Mesenchymal stem cell (in vitro differentiated cells and primary cell): ENCODE results near the gene KIRREL3.

Experiments
- DNase-seq: peaks from one replicate; pipeline ENCODE4 v3.0.0-alpha.2; 2013
- H2AFZ ChIP-seq: one replicate; pipeline ENCODE4 v1.6.1; 2013; ENCODE audit warnings: low read depth, mild to moderate bottlenecking, control low read depth, inconsistent platforms, low read length, moderate library complexity
- H2AK5ac ChIP-seq: 2 replicates; pipeline ENCODE4 v1.6.1; 2013; ENCODE audit warnings: low read length, moderate library complexity, mild to moderate bottlenecking, inconsistent platforms; ENCODE audit not compliant: severe bottlenecking
- H2BK120ac ChIP-seq: one replicate; pipeline ENCODE4 v1.6.1; 2013; ENCODE audit warnings: low read depth, mild to moderate bottlenecking, inconsistent platforms, low read length, moderate library complexity
- H2BK12ac ChIP-seq, 2 experiments: one replicate each; pipeline ENCODE4 v1.6.1; 2013; ENCODE audit warnings: inconsistent platforms in 2 of 2, low read length in 2 of 2, mild to moderate bottlenecking in 2 of 2, moderate library complexity in 2 of 2, control low read depth in 1 of 2
- H2BK15ac ChIP-seq: one replicate; pipeline ENCODE4 v1.6.1; 2013; ENCODE audit warnings: mild to moderate bottlenecking, low read depth, inconsistent platforms; ENCODE audit not compliant: poor library complexity, severe bottlenecking
- H2BK5ac ChIP-seq: 2 replicates; pipeline ENCODE4 v1.6.1; 2013; ENCODE audit warnings: low read depth, mild to moderate bottlenecking, low read length, control low read depth, inconsistent platforms; ENCODE audit not compliant: poor library complexity, severe bottlenecking
- H3K14ac ChIP-seq, 2 experiments: one replicate each; pipeline ENCODE4 v1.6.1; 2013; ENCODE audit warnings: inconsistent platforms in 2 of 2, low read length in 2 of 2, control low read depth in 1 of 2, mild to moderate bottlenecking in 1 of 2, moderate library complexity in 1 of 2
- H3K18ac ChIP-seq, 2 experiments: one replicate each; pipeline ENCODE4 v1.6.1; 2013; ENCODE audit warnings: inconsistent platforms in 2 of 2, low read length in 2 of 2, control low read depth in 1 of 2, low read depth in 1 of 2, mild to moderate bottlenecking in 1 of 2
- H3K23ac ChIP-seq, 2 experiments: one replicate each; pipeline ENCODE4 v1.6.1; 2013; ENCODE audit warnings: inconsistent platforms in 2 of 2, low read length in 2 of 2, mild to moderate bottlenecking in 2 of 2, moderate library complexity in 2 of 2, control low read depth in 1 of 2
- H3K27ac ChIP-seq: 2 replicates; pipeline ENCODE4 v1.5.1; 2013; ENCODE audit warnings: mild to moderate bottlenecking, moderate library complexity, low read length, control low read depth, inconsistent platforms; ENCODE audit not compliant: poor library complexity, severe bottlenecking
- H3K27me3 ChIP-seq, 2 experiments: 2 replicates each; pipeline versions ENCODE4 v1.6.1 to v1.7.0; 2013; ENCODE audit warnings: low read length in 2 of 2, mild to moderate bottlenecking in 2 of 2, moderate library complexity in 2 of 2, control low read depth in 1 of 2, inconsistent platforms in 1 of 2; ENCODE audit not compliant: control insufficient read depth in 1 of 2, insufficient read depth in 1 of 2
- H3K36me3 ChIP-seq, 2 experiments: 2 replicates each; pipeline versions ENCODE4 v1.6.1 to v1.7.0; 2013; ENCODE audit warnings: low read length in 2 of 2, control low read depth in 1 of 2, inconsistent platforms in 1 of 2, low read depth in 1 of 2, mild to moderate bottlenecking in 1 of 2; ENCODE audit not compliant: insufficient read depth in 2 of 2, control insufficient read depth in 1 of 2
- H3K4ac ChIP-seq, 2 experiments: one replicate each; pipeline ENCODE4 v1.6.1; 2013; ENCODE audit warnings: inconsistent platforms in 2 of 2, low read length in 2 of 2, mild to moderate bottlenecking in 2 of 2, moderate library complexity in 2 of 2, control low read depth in 1 of 2, low read depth in 1 of 2
- H3K4me1 ChIP-seq: 2 replicates; pipeline ENCODE4 v1.6.1; 2013; ENCODE audit warnings: low read depth, low read length, control low read depth; ENCODE audit not compliant: control insufficient read depth, insufficient read depth
- H3K4me2 ChIP-seq: 2 replicates; pipeline ENCODE4 v1.6.1; 2013; ENCODE audit warnings: low read length, mild to moderate bottlenecking, inconsistent platforms; ENCODE audit not compliant: poor library complexity, severe bottlenecking
- H3K4me3 ChIP-seq, 2 experiments: 2 replicates each; pipeline versions ENCODE4 v1.5.1 to v1.7.0; 2013; ENCODE audit warnings: low read length in 2 of 2, mild to moderate bottlenecking in 2 of 2, control low read depth in 1 of 2, low read depth in 1 of 2; ENCODE audit not compliant: insufficient read depth in 1 of 2
- H3K79me1 ChIP-seq: replicated peaks from 2 replicates; pipeline ENCODE4 v1.6.1; 2013; ENCODE audit warnings: mild to moderate bottlenecking, control low read depth, low read length, inconsistent platforms; ENCODE audit not compliant: poor library complexity, severe bottlenecking
- H3K9ac ChIP-seq: 2 replicates; pipeline ENCODE4 v1.7.0; 2013; ENCODE audit warnings: mild to moderate bottlenecking, low read length, moderate library complexity
- H3K9me3 ChIP-seq: 2 replicates; pipeline ENCODE4 v1.7.0; 2013; ENCODE audit warnings: mild to moderate bottlenecking, low read length; ENCODE audit not compliant: control insufficient read depth
- H4K8ac ChIP-seq: one replicate; pipeline ENCODE4 v1.6.1; 2013; ENCODE audit warnings: inconsistent platforms, mild to moderate bottlenecking, low read length, moderate library complexity
- H4K91ac ChIP-seq: one replicate; pipeline ENCODE4 v1.6.1; 2013; ENCODE audit warnings: mild to moderate bottlenecking, low read length, inconsistent platforms
- WGBS: methylation state at CpG from one replicate; pipeline ENCODE4 v1.1.7; 2013; ENCODE audit warnings: mixed read lengths; 5-methylcytosine and 5-hydroxymethylcytosine counted together

The KIRREL3 gene

DNA sequence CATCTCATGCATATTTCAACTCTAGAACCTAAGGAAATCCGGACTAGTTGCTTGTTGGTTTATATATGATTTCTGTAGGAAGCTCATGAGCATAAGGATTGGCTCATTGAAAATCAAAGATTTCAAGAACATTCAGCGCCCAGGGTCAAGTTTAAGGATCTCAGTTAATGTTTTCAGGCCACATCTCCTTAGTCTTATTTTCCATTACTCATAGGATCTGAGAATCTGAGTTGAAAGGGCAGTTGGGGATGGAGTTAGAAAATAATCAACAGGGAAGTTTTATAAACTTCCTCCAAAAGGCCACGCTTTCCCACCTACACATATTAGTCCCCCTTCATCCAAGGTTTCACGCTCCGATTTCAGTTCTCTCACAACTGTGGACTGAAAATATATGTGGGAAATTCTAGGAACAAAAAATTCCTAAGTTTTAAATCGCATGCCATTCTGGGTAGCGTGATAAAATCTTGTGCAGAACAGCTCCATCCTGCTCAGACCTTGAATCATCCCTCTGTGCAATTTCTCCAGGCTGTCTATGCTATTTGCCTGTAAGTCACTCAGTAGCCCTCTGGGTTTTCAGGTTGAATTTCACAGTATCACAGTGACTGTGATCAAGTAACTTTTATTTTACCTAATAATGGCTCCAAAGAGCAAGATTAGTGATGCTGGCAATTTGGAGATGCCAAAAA lies 160.2 kb downstream of the KIRREL3 start:
- H2AFZ ChIP-seq: no peak overlapping the region

DNA sequence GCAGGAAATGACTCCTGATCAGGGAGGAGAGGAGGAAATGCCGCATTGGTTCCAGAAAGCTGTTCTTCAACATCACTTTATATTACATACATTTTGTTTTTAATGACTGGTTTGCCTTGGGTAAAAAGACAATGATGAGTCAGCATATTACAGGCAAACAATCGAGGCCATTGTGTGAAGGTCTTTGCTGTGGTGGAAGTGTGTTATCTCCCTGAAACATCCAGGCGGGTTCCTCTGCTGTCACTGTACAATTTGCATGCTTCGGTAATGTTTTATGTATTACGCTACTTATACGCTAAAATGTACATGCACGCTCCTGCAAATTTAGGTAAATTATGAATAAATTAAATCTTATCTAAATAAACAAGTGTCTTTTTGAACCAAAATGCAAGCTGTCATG lies 161.1 kb downstream of the KIRREL3 start:
- no peak overlapping the region for H3K4me2 ChIP-seq
- H4K8ac ChIP-seq: no peak overlapping the region
- H2AK5ac ChIP-seq: no peak overlapping the region
- no peak overlapping the region for H2BK15ac ChIP-seq
- no peak for DNase-seq
- 71% methylated on average over 2 of the region's 7 CpGs for WGBS
- H3K27me3 ChIP-seq: no peaks in the 10 kb centered on the region
- H3K9me3 ChIP-seq: no peaks in the 10 kb centered on the region
- H3K4me3 ChIP-seq: no peak overlapping the region
- peaks cover 17% of the 10 kb centered on the region for H3K4me1 ChIP-seq
- no peak overlapping the region for H3K14ac ChIP-seq
- H3K4ac ChIP-seq: no peak overlapping the region
- no peak overlapping the region for H3K9ac ChIP-seq
- H3K18ac ChIP-seq: no peak overlapping the region
- H3K27ac ChIP-seq: no peak overlapping the region
- H4K91ac ChIP-seq: no peak overlapping the region
- H3K23ac ChIP-seq: no peak overlapping the region
- H2AFZ ChIP-seq: no peak overlapping the region
- peaks cover 10% of the 10 kb centered on the region for H3K79me1 ChIP-seq
- H2BK12ac ChIP-seq: no peak overlapping the region
- H2BK120ac ChIP-seq: no peak overlapping the region
- H2BK5ac ChIP-seq: no peak overlapping the region
- no peaks in the 10 kb centered on the region for H3K36me3 ChIP-seq

More for the DNA sequence above, 160.2 kb downstream of the KIRREL3 start:
- no peak overlapping the region for H2BK15ac ChIP-seq
- H3K14ac ChIP-seq: no peak overlapping the region
- peaks cover 16% of the 10 kb centered on the region for H3K4me1 ChIP-seq
- WGBS: 75% methylated on average over 3 of the region's 7 CpGs
- H3K27me3 ChIP-seq: no peaks in the 10 kb centered on the region
- H3K4me3 ChIP-seq: no peak overlapping the region
- no peaks in the 10 kb centered on the region for H3K9me3 ChIP-seq
- H3K18ac ChIP-seq: no peak overlapping the region
- no peak overlapping the region for H3K23ac ChIP-seq
- no peak overlapping the region for H2BK12ac ChIP-seq
- DNase-seq: no peak
- no peak overlapping the region for H2AK5ac ChIP-seq
- H2BK5ac ChIP-seq: no peak overlapping the region
- no peak overlapping the region for H3K27ac ChIP-seq
- no peak overlapping the region for H2BK120ac ChIP-seq
- H4K91ac ChIP-seq: no peak overlapping the region
- no peak overlapping the region for H3K9ac ChIP-seq
- H3K36me3 ChIP-seq: no peaks in the 10 kb centered on the region
- H3K4ac ChIP-seq: no peak overlapping the region
- peaks cover 13% of the 10 kb centered on the region for H3K79me1 ChIP-seq
- H3K4me2 ChIP-seq: no peak overlapping the region
- no peak overlapping the region for H4K8ac ChIP-seq

DNA sequence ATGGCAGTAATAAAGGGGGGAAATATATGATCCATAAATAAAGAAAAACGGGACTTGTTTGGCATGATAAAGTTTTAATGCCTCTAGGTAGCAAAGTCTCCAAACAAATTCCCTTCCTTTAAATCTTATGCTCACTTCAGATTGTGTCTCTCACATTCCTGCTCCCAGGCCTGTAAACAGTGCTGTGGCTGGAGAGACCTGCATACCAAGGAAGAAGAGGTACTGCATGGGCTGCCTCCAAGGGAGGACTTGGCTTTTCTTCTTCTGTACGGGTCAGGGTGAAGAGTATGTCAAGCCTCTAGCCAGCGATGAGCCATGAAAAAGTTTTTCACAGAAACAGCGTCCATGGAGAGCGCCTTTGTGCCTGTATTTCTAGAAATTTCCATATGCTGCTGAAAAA lies 161.8 kb downstream of the KIRREL3 start:
- Histone ChIP-seq H2BK120ac (no peak overlapping the region), H3K4me1 (peaks cover 18% of the 10 kb centered on the region), H3K9me3 (no peaks in the 10 kb centered on the region), H2BK12ac (no peak overlapping the region), H3K79me1 (peaks cover 6% of the 10 kb centered on the region), H3K4me2 (no peak overlapping the region), H4K8ac (no peak overlapping the region), H3K27me3 (no peaks in the 10 kb centered on the region), H2BK15ac (no peak overlapping the region), H2BK5ac (no peak overlapping the region), H2AFZ (no peak overlapping the region), H3K14ac (no peak overlapping the region), H3K27ac (no peak overlapping the region), H4K91ac (no peak overlapping the region), H2AK5ac (no peak overlapping the region), H3K18ac (no peak overlapping the region), H3K36me3 (no peaks in the 10 kb centered on the region), H3K4me3 (no peak overlapping the region), H3K4ac (no peak overlapping the region), H3K23ac (no peak overlapping the region), H3K9ac (no peak overlapping the region)
- DNase-seq: no peak
- WGBS: 77% methylated on average over 2 of the region's 5 CpGs

DNA sequence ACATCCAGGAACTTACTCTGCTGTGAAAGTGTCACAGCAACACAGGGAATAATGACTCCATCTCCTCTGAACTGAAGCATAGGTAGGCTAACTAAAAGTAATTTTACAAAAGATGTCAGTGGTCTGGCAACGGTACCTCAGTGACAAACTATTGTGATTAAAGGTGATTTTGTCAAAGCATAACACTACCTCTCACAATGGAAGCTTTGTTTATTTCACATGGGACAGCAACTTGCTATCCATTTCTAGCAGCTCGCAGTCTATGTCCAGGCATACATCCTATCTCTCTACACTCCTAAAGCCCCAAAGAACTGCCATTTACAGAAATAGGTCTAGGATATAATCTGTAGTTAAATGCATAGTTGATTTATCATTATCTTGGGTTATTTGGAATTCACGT lies 163.0 kb downstream of the KIRREL3 start:
- no peak overlapping the region for H2BK15ac ChIP-seq
- H3K4me2 ChIP-seq: no peak overlapping the region
- no peak overlapping the region for H4K8ac ChIP-seq
- no peak overlapping the region for H3K18ac ChIP-seq
- no peak overlapping the region for H3K9ac ChIP-seq
- no peaks in the 10 kb centered on the region for H3K9me3 ChIP-seq
- peaks cover 8% of the 10 kb centered on the region for H3K79me1 ChIP-seq
- no peaks in the 10 kb centered on the region for H3K36me3 ChIP-seq
- H2BK120ac ChIP-seq: no peak overlapping the region
- DNase-seq: no peak
- H3K23ac ChIP-seq: no peak overlapping the region
- no peak overlapping the region for H3K27ac ChIP-seq
- no peak overlapping the region for H4K91ac ChIP-seq
- H2BK5ac ChIP-seq: no peak overlapping the region
- no peak overlapping the region for H3K4ac ChIP-seq
- H3K4me1 ChIP-seq: peaks cover 13% of the 10 kb centered on the region
- WGBS: 60% methylated on average over 2 of the region's 3 CpGs
- no peak overlapping the region for H3K4me3 ChIP-seq
- no peak overlapping the region for H2AFZ ChIP-seq
- no peak overlapping the region for H2BK12ac ChIP-seq
- H3K14ac ChIP-seq: no peak overlapping the region
- no peak overlapping the region for H2AK5ac ChIP-seq
- H3K27me3 ChIP-seq: no peaks in the 10 kb centered on the region
